Activated naive CD8-positive, alpha-beta T cell (primary cell): ENCODE data around the gene SLC15A1.

Source experiments
- H3K27ac Mint-ChIP-seq: one replicate; pipeline ENCODE4 v1.8.0; 2021; ENCODE audit warnings: mixed read lengths
- H3K27me3 Mint-ChIP-seq: one replicate; pipeline ENCODE4 v1.8.0; 2021; ENCODE audit warnings: mixed read lengths
- H3K36me3 Mint-ChIP-seq: one replicate; pipeline ENCODE4 v1.8.0; 2021; ENCODE audit warnings: mixed read lengths
- H3K4me1 Mint-ChIP-seq: one replicate; pipeline ENCODE4 v1.8.0; 2021; ENCODE audit warnings: low read depth, mixed read lengths
- H3K4me3 Mint-ChIP-seq: one replicate; pipeline ENCODE4 v1.8.0; 2021; ENCODE audit warnings: mild to moderate bottlenecking, mixed read lengths
- H3K9me3 Mint-ChIP-seq: one replicate; pipeline ENCODE4 v1.8.0; 2021; ENCODE audit warnings: low read depth, mixed read lengths

The SLC15A1 gene

GRCh38 chr13:98752467-98753290, at the start of gene SLC15A1:
SLC15A1 (minus strand) TSS chr13:98752672; CDS start chr13:98752598, 74 bp downstream.
- peaks cover 7% of the 10 kb centered on the region for H3K4me1 Mint-ChIP-seq
- H3K9me3 Mint-ChIP-seq: peaks cover 5% of the 10 kb centered on the region
- peak within 1 kb of the TSS; percentile 63 for H3K4me3 Mint-ChIP-seq
- no peak within 1 kb of the TSS for H3K27ac Mint-ChIP-seq
- H3K27me3 Mint-ChIP-seq: peaks cover 37% of the 10 kb centered on the region
- H3K36me3 Mint-ChIP-seq: peaks cover 8% of the 10 kb centered on the region

GRCh38 chr13:98801626-98802418, 49.4 kb upstream of the SLC15A1 start:
- H3K36me3 Mint-ChIP-seq: peaks cover 28% of the 10 kb centered on the region
- H3K9me3 Mint-ChIP-seq: no peaks in the 10 kb centered on the region
- H3K27ac Mint-ChIP-seq: no peak overlapping the region
- no peaks in the 10 kb centered on the region for H3K27me3 Mint-ChIP-seq
- H3K4me1 Mint-ChIP-seq: no peaks in the 10 kb centered on the region
- H3K4me3 Mint-ChIP-seq: no peak overlapping the region

- peaks cover 33% of the 10 kb centered on the region for H3K36me3 Mint-ChIP-seq
- no peaks in the 10 kb centered on the region for H3K9me3 Mint-ChIP-seq
- no peak overlapping the region for H3K4me3 Mint-ChIP-seq
- H3K27me3 Mint-ChIP-seq: no peaks in the 10 kb centered on the region
- no peaks in the 10 kb centered on the region for H3K4me1 Mint-ChIP-seq
- no peak overlapping the region for H3K27ac Mint-ChIP-seq
Observed at GRCh38 chr13:98800078-98800477, 47.6 kb upstream of the SLC15A1 start.

GRCh38 chr13:98798849-98799645, 46.6 kb upstream of the SLC15A1 start:
- Mint-ChIP-seq H3K27me3 (no peaks in the 10 kb centered on the region), H3K9me3 (no peaks in the 10 kb centered on the region), H3K36me3 (peaks cover 39% of the 10 kb centered on the region), H3K4me3 (no peak overlapping the region), H3K4me1 (no peaks in the 10 kb centered on the region), H3K27ac (no peak overlapping the region)

GRCh38 chr13:98797456-98797855, 45.0 kb upstream of the SLC15A1 start:
- Mint-ChIP-seq H3K9me3 (no peaks in the 10 kb centered on the region), H3K27ac (no peak overlapping the region), H3K27me3 (no peaks in the 10 kb centered on the region), H3K36me3 (peaks cover 46% of the 10 kb centered on the region), H3K4me3 (no peak overlapping the region), H3K4me1 (no peaks in the 10 kb centered on the region)

- H3K4me3 Mint-ChIP-seq: no peak overlapping the region
- no peaks in the 10 kb centered on the region for H3K4me1 Mint-ChIP-seq
- H3K36me3 Mint-ChIP-seq: peaks cover 49% of the 10 kb centered on the region
- peaks cover 1% of the 10 kb centered on the region for H3K9me3 Mint-ChIP-seq
- no peaks in the 10 kb centered on the region for H3K27me3 Mint-ChIP-seq
- H3K27ac Mint-ChIP-seq: no peak overlapping the region
Observed at GRCh38 chr13:98796798-98797197, 44.3 kb upstream of the SLC15A1 start.

- peaks cover 3% of the 10 kb centered on the region for H3K9me3 Mint-ChIP-seq
- H3K27ac Mint-ChIP-seq: no peak overlapping the region
- H3K36me3 Mint-ChIP-seq: peaks cover 51% of the 10 kb centered on the region
Observed at GRCh38 chr13:98796191-98796590, 43.7 kb upstream of the SLC15A1 start.

GRCh38 chr13:98795220-98795619, 42.7 kb upstream of the SLC15A1 start:
- Mint-ChIP-seq H3K36me3 (peaks cover 53% of the 10 kb centered on the region), H3K9me3 (peaks cover 3% of the 10 kb centered on the region), H3K4me1 (no peaks in the 10 kb centered on the region), H3K27ac (no peak overlapping the region), H3K27me3 (no peaks in the 10 kb centered on the region), H3K4me3 (no peak overlapping the region)

More at GRCh38 chr13:98796191-98796590, 43.7 kb upstream of the SLC15A1 start:
- no peaks in the 10 kb centered on the region for H3K27me3 Mint-ChIP-seq
- H3K4me3 Mint-ChIP-seq: no peak overlapping the region
- H3K4me1 Mint-ChIP-seq: no peaks in the 10 kb centered on the region

GRCh38 chr13:98794498-98794897, 42.0 kb upstream of the SLC15A1 start:
- Mint-ChIP-seq H3K9me3 (peaks cover 3% of the 10 kb centered on the region), H3K4me3 (no peak overlapping the region), H3K27me3 (no peaks in the 10 kb centered on the region), H3K4me1 (no peaks in the 10 kb centered on the region), H3K27ac (no peak overlapping the region), H3K36me3 (peaks cover 53% of the 10 kb centered on the region)

GRCh38 chr13:98792785-98793495, 40.5 kb upstream of the SLC15A1 start:
- H3K4me1 Mint-ChIP-seq: no peaks in the 10 kb centered on the region
- no peak overlapping the region for H3K27ac Mint-ChIP-seq
- peaks cover 4% of the 10 kb centered on the region for H3K27me3 Mint-ChIP-seq
- H3K36me3 Mint-ChIP-seq: peaks cover 40% of the 10 kb centered on the region
- H3K4me3 Mint-ChIP-seq: no peak overlapping the region
- peaks cover 3% of the 10 kb centered on the region for H3K9me3 Mint-ChIP-seq

- Mint-ChIP-seq H3K4me3 (no peak overlapping the region), H3K27me3 (peaks cover 4% of the 10 kb centered on the region), H3K9me3 (peaks cover 3% of the 10 kb centered on the region), H3K4me1 (no peaks in the 10 kb centered on the region), H3K36me3 (peaks cover 35% of the 10 kb centered on the region), H3K27ac (no peak overlapping the region)
Observed at GRCh38 chr13:98792321-98792720, 39.8 kb upstream of the SLC15A1 start.

GRCh38 chr13:98791611-98792010, 39.1 kb upstream of the SLC15A1 start:
- Mint-ChIP-seq H3K27me3 (peaks cover 5% of the 10 kb centered on the region), H3K27ac (no peak overlapping the region), H3K9me3 (peaks cover 3% of the 10 kb centered on the region), H3K4me1 (no peaks in the 10 kb centered on the region), H3K36me3 (peaks cover 35% of the 10 kb centered on the region), H3K4me3 (no peak overlapping the region)

GRCh38 chr13:98787996-98788395, 35.5 kb upstream of the SLC15A1 start:
- Mint-ChIP-seq H3K36me3 (peaks cover 15% of the 10 kb centered on the region), H3K9me3 (peaks cover 3% of the 10 kb centered on the region), H3K4me1 (no peaks in the 10 kb centered on the region), H3K4me3 (no peak overlapping the region), H3K27ac (no peak overlapping the region), H3K27me3 (peaks cover 5% of the 10 kb centered on the region)

- no peak overlapping the region for H3K27ac Mint-ChIP-seq
- no peak overlapping the region for H3K4me3 Mint-ChIP-seq
- H3K4me1 Mint-ChIP-seq: no peaks in the 10 kb centered on the region
- H3K27me3 Mint-ChIP-seq: peaks cover 5% of the 10 kb centered on the region
- H3K36me3 Mint-ChIP-seq: peaks cover 8% of the 10 kb centered on the region
- peaks cover 3% of the 10 kb centered on the region for H3K9me3 Mint-ChIP-seq
Observed at GRCh38 chr13:98787173-98787572, 34.7 kb upstream of the SLC15A1 start.
